ENCODE results near the gene TOMM34. TPM values are rescaled to one million over a fixed set of nuclear protein-coding genes. Genes with fewer than 3 reads are reported as not detected.

Gene TOMM34
- total RNA-seq, 1 donor from 2014 or later, result 27.3 TPM

DNA sequence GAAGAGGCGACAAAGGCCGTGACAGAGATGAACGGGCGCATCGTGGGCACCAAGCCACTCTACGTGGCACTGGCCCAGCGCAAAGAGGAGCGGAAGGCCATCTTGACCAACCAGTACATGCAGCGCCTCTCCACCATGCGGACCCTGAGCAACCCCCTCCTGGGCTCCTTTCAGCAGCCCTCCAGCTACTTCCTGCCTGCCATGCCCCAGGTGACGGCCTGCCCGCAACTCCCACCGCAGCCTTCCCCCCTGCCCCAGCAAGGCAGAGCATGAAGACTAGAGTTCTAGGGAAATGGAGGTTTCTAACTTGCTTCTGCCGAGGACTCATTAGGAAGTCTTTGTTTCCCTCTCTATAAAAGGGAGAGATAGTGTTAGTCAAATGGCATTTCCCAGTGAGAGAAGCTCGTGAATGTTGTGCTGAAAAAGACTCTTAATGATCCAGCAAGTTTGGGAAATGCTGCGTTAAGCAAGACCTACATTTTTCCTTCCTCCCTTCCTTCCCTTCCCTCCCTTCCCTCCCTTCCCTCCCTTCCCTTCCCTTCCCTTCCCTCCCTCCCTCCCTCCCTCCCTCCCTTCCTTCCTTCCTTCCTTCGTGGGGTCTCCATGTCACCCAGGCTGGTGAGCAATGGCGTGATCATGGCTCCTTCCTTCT lies 29.6 kb downstream of the TOMM34 start:
- no peak for TF ChIP-seq EZH2phosphoT487 (IDR thresholded peaks at IDR 0.05)
- TF ChIP-seq, protein P1, sequence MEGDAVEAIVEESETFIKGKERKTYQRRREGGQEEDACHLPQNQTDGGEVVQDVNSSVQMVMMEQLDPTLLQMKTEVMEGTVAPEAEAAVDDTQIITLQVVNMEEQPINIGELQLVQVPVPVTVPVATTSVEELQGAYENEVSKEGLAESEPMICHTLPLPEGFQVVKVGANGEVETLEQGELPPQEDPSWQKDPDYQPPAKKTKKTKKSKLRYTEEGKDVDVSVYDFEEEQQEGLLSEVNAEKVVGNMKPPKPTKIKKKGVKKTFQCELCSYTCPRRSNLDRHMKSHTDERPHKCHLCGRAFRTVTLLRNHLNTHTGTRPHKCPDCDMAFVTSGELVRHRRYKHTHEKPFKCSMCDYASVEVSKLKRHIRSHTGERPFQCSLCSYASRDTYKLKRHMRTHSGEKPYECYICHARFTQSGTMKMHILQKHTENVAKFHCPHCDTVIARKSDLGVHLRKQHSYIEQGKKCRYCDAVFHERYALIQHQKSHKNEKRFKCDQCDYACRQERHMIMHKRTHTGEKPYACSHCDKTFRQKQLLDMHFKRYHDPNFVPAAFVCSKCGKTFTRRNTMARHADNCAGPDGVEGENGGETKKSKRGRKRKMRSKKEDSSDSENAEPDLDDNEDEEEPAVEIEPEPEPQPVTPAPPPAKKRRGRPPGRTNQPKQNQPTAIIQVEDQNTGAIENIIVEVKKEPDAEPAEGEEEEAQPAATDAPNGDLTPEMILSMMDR (IDR thresholded peaks at IDR 0.05), result no peak
- TF ChIP-seq EZH2 (IDR thresholded peaks at IDR 0.05), result no peak
- H3K27ac Mint-ChIP-seq, result no peak overlapping the region
- no peaks in the 10 kb centered on the region for H3K27me3 ChIP-seq

DNA sequence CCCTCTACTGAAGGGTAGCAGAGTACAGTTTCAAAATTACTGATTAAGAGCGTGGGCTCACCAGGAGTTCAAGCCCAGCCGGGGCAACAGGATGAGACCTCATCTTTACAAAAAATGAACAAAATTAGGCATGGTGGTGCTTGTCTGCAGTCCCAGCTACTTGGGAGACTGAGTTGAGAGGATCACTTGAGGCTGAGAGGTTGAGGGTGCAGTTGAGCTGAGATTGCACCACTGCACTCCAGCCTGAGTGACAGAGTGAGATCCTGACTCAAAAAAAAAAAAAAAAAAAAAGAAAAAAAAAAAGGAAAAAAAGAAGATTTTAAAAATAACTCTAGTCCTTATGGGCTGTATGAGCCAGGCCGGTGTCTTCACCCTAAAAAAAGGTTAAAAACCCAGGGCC lies 31.6 kb downstream of the TOMM34 start:
- Mint-ChIP-seq H3K27me3 (ENCODE audit: insufficient read depth, low read depth) (peaks cover 2% of the 10 kb centered on the region), H3K27ac (no peak overlapping the region), H3K4me3 (no peak overlapping the region), H3K9me3 (no peaks in the 10 kb centered on the region), H3K4me1 (no peaks in the 10 kb centered on the region), H3K36me3 (peaks cover 13% of the 10 kb centered on the region)
- Histone ChIP-seq H4K20me1 (ENCODE audit: low read depth) (no peaks in the 10 kb centered on the region), H2AFZ (replicated peaks) (no peak overlapping the region), H3K36me3 (no peaks in the 10 kb centered on the region), H3F3A (ENCODE audit: low read depth) (no peaks in the 10 kb centered on the region), H3K27ac (no peak overlapping the region), H3K9me3 (ENCODE audit: low read depth) (no peaks in the 10 kb centered on the region), H3K79me2 (ENCODE audit: low read depth) (no peaks in the 10 kb centered on the region), H3K27me3 (no peaks in the 10 kb centered on the region), H3K4me2 (no peak overlapping the region), H3K9ac (no peak overlapping the region), H3K4me1 (no peaks in the 10 kb centered on the region), H3K4me3 (no peak overlapping the region)
- TF ChIP-seq, protein P1 (IDR thresholded peaks at IDR 0.05), result no peak
- TF ChIP-seq EZH2phosphoT487 (IDR thresholded peaks at IDR 0.05) (no peak), EZH2 (IDR thresholded peaks at IDR 0.05) (no peak)
- no peak for DNase-seq (ENCODE audit: low spot score)

More for the DNA sequence above, 29.6 kb downstream of the TOMM34 start:
- H3K27me3 Mint-ChIP-seq (ENCODE audit: insufficient read depth, low read depth), result peaks cover 2% of the 10 kb centered on the region
- no peaks in the 10 kb centered on the region for H3K9me3 Mint-ChIP-seq
- no peak overlapping the region for H3K4me2 ChIP-seq
- H3K4me3 Mint-ChIP-seq, result no peak overlapping the region
- H3K36me3 Mint-ChIP-seq, result peaks cover 6% of the 10 kb centered on the region
- no peaks in the 10 kb centered on the region for H3K79me2 ChIP-seq (ENCODE audit: low read depth)
- H4K20me1 ChIP-seq (ENCODE audit: low read depth), result no peaks in the 10 kb centered on the region
- H3K9me3 ChIP-seq (ENCODE audit: low read depth), result no peaks in the 10 kb centered on the region
- no peak for DNase-seq (ENCODE audit: low spot score)
- no peaks in the 10 kb centered on the region for H3K4me1 Mint-ChIP-seq
- no peaks in the 10 kb centered on the region for H3F3A ChIP-seq (ENCODE audit: low read depth)
- no peak overlapping the region for H3K9ac ChIP-seq
- H3K4me1 ChIP-seq, result no peaks in the 10 kb centered on the region
- H2AFZ ChIP-seq (replicated peaks), result no peak overlapping the region
- H3K36me3 ChIP-seq, result no peaks in the 10 kb centered on the region
- no peak overlapping the region for H3K4me3 ChIP-seq
- no peak overlapping the region for H3K27ac ChIP-seq

DNA sequence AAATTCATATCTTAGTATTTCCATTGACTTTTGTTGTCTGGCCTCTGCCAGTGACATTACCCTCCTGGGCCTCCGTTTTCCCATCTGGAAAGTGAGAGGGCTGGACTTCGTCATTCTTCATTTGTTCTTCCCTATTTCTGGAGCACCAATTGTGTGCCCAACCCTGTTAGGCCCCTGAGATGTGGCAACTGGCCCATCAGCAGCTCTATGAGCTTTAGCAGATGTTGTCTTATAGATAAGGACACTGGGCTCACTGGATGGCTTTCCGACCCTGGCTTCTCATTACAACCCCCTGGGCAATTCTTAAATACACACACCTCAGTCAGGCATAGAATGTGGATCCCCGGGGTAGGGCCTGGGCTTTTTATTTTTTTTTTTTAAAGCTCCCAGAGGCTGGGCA lies 35.7 kb downstream of the TOMM34 start:
- no peaks in the 10 kb centered on the region for H3F3A ChIP-seq (ENCODE audit: low read depth)
- H3K27me3 Mint-ChIP-seq (ENCODE audit: insufficient read depth, low read depth), result no peaks in the 10 kb centered on the region
- no peak overlapping the region for H2AFZ ChIP-seq (replicated peaks)
- H4K20me1 ChIP-seq (ENCODE audit: low read depth), result no peaks in the 10 kb centered on the region
- no peaks in the 10 kb centered on the region for H3K79me2 ChIP-seq (ENCODE audit: low read depth)
- peaks cover 8% of the 10 kb centered on the region for H3K36me3 Mint-ChIP-seq
- no peaks in the 10 kb centered on the region for H3K4me1 Mint-ChIP-seq
- no peak overlapping the region for H3K4me2 ChIP-seq
- no peaks in the 10 kb centered on the region for H3K4me1 ChIP-seq
- H3K9me3 ChIP-seq (ENCODE audit: low read depth), result no peaks in the 10 kb centered on the region
- no peak overlapping the region for H3K27ac Mint-ChIP-seq
- no peak for TF ChIP-seq EZH2 (IDR thresholded peaks at IDR 0.05)
- no peak for TF ChIP-seq EZH2phosphoT487 (IDR thresholded peaks at IDR 0.05)
- TF ChIP-seq, protein P1 (IDR thresholded peaks at IDR 0.05), result no peak
- H3K36me3 ChIP-seq, result no peaks in the 10 kb centered on the region
- no peaks in the 10 kb centered on the region for H3K9me3 Mint-ChIP-seq
- H3K27ac ChIP-seq, result no peak overlapping the region
- no peak overlapping the region for H3K4me3 Mint-ChIP-seq
- no peak for DNase-seq (ENCODE audit: low spot score)
- no peak overlapping the region for H3K4me3 ChIP-seq
- H3K27me3 ChIP-seq, result no peaks in the 10 kb centered on the region
- no peak overlapping the region for H3K9ac ChIP-seq
